Stimulated activated CD4-positive, alpha-beta T cell treated with anti-CD3 and anti-CD28 coated beads, Interleukin-15, amount 100 ng/mL, for 1 hour (primary cell): ENCODE data around the gene SLC6A7.
"Not testable (repeated sequence)": the region's sequence is repeated elsewhere in the genome, so short reads cannot be mapped to it uniquely, and the experiment has no call there.

Experiments used
- DNase-seq, 2 donors: peaks; one replicate each; pipeline ENCODE4 v3.0.0-alpha.2; 2020; ENCODE audit warnings: low read depth in 1 of 2, low spot score in 1 of 2

The SLC6A7 gene

DNA sequence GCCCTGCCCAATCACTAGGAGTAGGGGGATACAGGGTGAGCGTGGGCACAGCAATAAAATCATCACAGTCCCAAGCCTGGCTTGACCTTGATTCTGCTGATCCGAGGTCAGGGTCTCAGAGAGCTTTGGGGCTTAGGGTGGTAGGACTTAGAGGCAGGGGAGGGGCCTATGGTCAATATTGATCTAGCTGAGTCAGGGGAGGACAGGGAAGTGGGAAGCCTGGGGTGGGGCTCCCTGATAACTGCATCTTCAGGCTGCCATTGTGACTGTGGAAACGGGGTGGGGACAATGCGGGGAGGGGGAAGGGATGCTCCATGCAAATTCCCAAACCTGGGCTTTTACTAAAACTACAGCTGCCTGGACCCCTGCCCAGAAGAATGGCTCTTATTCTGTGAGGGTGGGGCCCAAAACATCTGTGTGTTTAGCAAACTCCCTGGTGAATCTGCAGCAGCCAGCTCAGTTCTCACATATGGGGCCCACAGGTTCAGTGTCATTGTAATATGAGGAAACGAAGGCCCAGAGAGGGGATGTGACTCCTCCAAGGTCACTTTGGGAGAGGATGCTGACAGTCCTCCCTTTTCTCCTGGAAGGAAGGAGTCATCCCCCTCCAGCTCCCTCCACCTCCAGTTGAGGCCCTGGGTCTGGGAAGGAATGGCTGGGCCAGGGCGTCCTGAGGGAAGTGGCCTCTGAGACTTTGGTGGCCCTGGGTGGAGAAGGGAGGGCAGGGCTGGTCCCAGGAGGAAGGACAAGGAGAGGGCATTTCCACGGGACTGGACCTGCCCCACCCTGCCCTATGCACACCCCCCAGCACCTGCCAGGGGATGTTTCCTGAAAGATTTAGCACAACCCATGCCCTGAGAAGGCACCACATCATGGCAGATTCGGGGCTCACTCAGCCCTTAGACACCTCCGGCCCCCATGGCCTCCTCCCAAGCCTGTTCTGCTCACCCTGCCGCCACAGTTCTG, 26.4 kb downstream of the SLC6A7 start:
- no peak for DNase-seq

GRCh38 chr5:150217038-150217437, 27.2 kb downstream of the SLC6A7 start:
- no peak for DNase-seq

GRCh38 chr5:150217873-150218692, 28.2 kb downstream of the SLC6A7 start:
- peak; percentile 56 to 59 for DNase-seq

DNA sequence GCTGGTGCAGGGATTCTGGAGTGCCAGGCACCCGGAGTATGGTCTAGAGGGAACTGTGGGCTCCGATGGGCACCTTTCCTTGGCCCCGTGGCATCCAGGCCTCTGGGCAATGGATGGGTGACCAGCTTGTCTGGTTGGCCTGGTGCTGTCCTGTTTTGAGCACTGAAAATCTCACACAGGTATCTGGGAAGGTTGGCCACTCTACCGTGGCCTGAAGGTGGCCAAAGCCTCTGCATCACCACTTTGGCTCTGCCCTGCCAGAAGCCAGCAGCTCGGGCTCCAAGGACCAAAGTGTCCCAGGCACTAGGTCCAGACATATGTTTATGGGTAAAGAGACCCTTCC, 28.8 kb downstream of the SLC6A7 start:
- DNase-seq = no peak

DNA sequence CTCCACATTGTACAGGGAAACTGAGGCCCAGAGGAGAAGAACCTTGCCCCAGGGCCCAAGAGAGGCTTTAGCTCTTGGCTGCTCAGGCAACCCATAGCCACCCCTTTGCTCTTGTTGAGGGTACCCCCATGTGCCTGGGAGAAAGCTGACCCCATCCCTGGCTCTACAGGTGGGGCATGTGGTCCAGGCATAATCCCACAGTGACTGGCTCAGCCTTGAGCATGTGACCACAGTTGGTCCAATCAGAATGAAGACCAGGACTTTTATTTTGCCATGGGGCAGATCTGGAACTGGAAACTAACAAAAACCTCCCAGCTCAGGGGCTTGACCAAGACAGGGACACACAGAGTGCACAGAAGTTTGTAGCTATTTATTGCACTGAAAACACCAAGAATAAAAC, 29.3 kb downstream of the SLC6A7 start:
- DNase-seq = no peak

DNA sequence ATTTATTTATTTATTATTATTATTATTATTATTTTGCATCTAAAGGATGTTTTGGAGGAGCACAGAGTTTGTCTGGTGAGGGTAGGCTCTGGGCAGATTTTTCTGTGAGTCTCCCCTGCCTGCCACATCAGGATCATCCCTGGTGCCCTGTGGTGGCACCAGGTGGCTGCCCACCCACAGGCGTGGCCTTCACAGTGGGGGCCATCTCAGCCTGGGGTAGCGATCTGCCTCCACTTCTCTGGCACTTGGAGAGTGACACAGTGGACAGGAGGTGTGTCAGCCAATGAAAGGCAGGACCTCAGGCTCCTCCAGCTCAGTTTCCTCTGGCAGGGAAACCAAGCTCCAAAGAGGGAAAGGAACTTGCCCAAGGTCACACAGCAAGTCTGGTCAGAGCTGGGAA, 30.0 kb downstream of the SLC6A7 start:
- no peak for DNase-seq

GRCh38 chr5:150221471-150221870, 31.6 kb downstream of the SLC6A7 start:
- no peak for DNase-seq

- DNase-seq = no peak
Observed at GRCh38 chr5:150222906-150223305, 33.0 kb downstream of the SLC6A7 start.

- no peak for DNase-seq
Observed at GRCh38 chr5:150223474-150223873, 33.6 kb downstream of the SLC6A7 start.

DNA sequence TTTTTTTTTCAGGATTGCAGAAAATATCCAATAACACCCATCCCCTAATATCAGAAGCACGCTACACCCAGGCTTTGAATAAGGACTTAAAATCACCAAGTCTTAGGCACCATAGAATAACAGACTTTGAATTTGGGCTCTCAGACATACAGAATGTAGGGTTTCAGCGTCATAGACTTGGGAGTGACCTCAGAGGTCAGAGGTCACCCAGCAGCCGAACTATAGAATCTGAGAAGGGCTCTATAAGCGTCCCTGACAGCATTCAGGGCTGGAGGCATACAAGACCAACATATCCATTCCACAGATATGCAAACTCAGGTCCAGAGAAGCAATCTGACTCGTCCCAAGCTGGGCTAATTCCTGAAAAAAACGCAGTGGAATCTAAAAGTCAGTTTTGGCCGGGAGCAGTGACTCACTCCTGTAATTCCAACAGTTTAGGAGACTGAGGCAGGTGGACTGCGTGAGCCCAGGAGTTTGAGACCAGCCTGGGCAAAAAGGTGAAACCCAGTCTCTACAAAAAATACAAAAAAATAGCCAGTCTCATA, 34.7 kb downstream of the SLC6A7 start:
- no peak for DNase-seq

DNA sequence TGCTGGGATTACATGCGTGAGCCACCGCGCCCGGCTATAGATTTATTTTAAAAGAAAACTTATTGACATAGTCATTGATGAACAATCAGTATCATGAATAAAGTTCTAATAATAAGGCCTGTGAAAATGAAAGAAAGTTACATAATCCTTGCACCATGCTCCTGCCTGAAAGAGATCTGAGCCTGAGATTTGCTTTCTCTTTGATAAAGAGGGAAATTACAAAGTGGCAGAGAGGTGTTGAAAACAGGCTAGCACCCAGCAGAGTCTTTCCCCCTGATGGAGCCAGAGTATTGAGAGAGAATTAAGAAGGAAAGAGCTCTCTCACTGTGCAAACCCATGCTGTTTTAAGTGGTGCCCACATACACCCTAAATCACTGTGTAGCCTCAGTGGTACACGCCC, 37.2 kb downstream of the SLC6A7 start:
- DNase-seq = no peak

DNA sequence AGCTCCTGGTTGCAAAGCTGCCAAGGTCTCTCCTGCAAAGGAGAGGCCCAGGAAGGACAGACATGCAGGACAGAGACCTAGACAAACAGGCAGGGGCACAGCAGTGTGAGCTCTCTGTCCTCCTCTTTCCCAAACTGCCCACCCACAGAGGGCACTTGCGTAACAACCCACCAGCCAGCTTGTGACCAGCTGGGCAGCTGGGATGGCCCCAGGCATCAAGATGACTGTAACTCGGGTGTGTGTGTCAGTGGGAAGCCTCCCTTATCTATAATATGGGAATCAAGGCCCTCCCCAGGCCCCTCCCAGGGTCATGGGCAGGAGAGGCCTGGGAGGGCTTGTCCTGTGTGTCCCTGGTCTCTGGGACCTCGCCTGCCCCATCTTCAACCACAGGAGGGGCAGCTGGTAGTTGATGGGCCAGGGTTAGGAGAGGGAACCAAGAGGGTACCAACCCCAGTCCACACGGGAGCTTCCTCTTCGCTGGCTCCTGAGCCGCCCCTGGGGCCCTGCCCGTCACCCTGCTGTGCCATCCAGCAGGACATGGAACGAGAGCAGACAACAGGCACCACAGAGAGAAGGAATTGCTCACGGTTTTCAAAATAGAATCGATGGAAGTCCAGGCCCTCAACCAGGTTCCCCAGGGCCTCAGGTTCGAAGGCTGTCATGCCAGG, 37.9 kb downstream of the SLC6A7 start:
- DNase-seq = no peak

DNA sequence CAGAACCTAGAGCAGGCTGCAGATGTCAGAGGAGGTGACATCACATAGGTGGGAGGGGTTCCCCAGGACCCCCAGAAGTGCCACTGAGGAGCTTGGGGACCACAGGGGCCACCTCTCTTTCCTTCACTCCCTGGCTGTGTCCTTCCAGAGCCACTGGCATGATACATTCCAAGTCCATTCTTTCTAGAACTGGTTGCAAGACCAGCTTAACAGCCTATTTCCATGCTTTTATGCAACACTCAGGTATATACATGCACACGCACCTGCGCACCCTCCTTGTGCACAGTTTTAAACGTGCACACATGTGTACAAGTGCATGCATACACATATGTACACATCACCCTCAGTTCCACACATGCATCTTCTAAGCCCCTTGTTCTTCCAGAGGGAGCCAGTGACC, 39.7 kb downstream of the SLC6A7 start:
- DNase-seq = no peak

- DNase-seq = no peak
Observed at GRCh38 chr5:150230842-150231241, 41.0 kb downstream of the SLC6A7 start.

- DNase-seq = not testable (repeated sequence)
Observed at GRCh38 chr5:150233706-150234105, 43.8 kb downstream of the SLC6A7 start.

DNA sequence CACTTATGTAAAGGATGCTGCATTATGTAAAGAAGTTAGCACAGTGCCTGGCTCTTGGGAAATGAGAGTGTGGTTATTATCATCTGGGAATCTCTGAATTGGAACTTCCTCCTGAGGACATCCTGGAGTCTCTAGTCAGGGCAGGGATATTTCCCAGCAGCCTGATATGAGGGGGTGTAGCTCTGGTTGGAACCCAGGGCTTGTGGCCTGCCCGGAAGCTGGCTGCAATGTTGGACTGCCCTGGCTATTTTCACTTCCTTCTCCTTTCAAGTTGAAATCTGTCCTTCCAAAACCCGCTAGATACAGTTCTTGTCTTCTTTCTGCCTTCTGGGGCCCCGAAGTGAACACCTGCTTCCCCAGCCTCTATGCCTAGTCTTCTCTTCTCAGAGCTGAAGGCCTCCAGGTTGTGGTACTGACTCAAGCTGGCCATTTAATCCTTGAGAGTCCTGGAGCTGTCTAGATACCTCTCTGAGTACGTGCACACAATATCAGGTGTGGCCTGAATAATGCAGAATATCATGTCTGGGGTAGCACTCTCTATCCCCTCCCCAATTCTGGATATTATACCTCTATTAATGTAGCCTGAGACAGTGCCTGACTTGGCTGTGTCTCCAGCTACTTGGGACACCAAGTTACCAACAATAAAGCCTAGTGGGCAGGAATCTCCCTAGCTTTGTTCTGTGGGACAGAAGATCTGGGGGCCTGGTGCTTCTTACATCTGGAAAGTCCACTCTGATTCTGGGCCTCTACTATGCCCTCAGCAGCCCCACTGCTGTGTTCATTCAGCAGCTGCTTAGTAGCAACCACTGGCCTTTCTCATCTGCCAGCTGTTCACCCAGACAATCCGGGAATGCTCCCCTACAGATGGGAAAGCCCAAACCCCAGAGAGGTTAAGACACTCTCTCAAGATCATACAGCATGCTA, 45.0 kb downstream of the SLC6A7 start:
- DNase-seq = no peak

DNA sequence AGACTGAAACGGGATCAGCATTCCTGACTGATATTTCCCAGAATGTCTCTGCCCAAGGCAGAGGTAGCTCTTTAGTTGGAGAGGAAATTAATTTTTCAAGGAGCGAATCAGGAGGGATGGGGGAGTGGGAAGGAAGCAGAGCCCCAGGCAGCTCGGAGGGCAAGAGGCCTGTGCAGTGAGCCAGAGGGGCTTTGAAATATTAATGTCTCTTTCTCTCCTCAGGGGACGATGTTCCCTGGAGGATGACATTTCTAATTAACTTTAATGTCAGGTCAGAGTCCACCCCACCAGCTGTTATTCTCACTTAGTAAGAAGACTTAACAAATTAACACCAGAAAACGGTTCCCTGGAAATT, 45.6 kb downstream of the SLC6A7 start:
- no peak for DNase-seq

DNA sequence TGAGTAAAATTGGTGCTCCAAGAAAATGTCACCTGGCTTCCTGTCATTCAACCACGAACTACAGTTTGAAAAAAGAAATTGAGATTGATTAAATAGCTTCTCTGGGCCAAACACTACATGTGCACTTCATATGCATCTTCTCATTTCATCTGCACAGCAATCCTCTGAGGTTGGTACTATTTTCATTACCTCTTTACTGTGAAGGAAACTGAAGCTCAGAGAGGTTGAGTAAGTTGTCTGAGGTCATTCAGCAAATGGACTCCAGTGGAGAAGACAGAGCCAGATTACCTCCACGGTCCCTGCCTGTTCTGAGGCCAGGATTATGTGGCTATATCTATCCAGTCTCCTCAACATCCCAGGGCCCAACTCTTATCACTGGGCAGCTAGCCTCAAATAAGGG, 46.5 kb downstream of the SLC6A7 start:
- no peak for DNase-seq

GRCh38 chr5:150236981-150237754, 47.3 kb downstream of the SLC6A7 start:
- DNase-seq = no peak

DNA sequence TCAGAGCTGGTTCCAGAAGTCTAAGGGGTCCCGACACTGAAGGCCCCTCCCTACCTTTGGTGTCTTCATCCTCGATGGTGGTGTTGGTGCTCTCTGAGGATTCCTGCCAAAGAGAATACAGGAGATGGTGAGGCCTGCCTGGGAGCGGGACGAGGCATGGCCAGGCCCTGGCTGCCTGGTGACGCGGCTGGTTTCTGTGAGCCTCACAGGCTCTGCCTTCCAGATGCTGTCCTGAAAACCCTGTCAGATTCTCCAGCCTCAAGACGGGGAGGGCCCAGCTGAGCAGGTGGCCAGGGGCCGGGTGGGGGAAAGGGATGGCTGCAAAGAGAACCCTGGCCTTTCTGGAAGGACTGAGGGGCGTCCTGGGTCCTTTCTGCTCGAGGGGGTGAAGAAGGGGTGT, 48.8 kb downstream of the SLC6A7 start:
- DNase-seq = no peak
